Measurements from ENCODE around the gene SERPINB8.

DNA sequence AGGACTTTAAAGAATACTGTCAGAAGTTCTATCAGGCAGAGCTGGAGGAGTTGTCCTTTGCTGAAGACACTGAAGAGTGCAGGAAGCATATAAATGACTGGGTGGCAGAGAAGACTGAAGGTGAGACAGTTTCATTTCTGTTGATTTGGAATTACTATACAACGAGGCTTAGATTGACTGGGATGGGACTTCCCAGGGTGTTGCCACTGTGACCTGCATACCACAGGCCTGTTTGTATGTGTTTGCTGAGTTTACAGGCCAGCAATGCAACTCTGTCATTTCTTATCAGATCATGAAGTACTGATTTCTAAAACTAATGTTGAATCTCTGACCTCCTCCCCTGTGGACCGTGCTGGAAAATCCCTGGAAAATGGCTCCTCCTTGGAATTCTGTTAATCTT is 11.8 kb downstream of the SERPINB8 start:
- TF ChIP-seq, protein P1, sequence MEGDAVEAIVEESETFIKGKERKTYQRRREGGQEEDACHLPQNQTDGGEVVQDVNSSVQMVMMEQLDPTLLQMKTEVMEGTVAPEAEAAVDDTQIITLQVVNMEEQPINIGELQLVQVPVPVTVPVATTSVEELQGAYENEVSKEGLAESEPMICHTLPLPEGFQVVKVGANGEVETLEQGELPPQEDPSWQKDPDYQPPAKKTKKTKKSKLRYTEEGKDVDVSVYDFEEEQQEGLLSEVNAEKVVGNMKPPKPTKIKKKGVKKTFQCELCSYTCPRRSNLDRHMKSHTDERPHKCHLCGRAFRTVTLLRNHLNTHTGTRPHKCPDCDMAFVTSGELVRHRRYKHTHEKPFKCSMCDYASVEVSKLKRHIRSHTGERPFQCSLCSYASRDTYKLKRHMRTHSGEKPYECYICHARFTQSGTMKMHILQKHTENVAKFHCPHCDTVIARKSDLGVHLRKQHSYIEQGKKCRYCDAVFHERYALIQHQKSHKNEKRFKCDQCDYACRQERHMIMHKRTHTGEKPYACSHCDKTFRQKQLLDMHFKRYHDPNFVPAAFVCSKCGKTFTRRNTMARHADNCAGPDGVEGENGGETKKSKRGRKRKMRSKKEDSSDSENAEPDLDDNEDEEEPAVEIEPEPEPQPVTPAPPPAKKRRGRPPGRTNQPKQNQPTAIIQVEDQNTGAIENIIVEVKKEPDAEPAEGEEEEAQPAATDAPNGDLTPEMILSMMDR (IDR thresholded peaks at IDR 0.05; ENCODE audit: poor library complexity) = no peak
- TF ChIP-seq EZH2 (IDR thresholded peaks at IDR 0.05; ENCODE audit: borderline replicate concordance) = no peak
- no peak for TF ChIP-seq EZH2phosphoT487 (IDR thresholded peaks at IDR 0.05; ENCODE audit: low read depth, severe bottlenecking, unreplicated experiment)

Measured in hepatocyte (in vitro differentiated cells).